GM20000 (cell line): ENCODE data around the gene SDC3.

Source experiments
- DNase-seq: peaks from one replicate; pipeline ENCODE4 v3.0.0; 2012; ENCODE audit warnings: low spot score
- TF ChIP-seq, protein P1 (sequence below): IDR thresholded peaks from 2 replicates; pipeline ENCODE4 v1.5.1; 2012; ENCODE audit warnings: mild to moderate bottlenecking, control low read depth; ENCODE audit errors: extremely low read depth, missing control alignments

SDC3 gene

DNA sequence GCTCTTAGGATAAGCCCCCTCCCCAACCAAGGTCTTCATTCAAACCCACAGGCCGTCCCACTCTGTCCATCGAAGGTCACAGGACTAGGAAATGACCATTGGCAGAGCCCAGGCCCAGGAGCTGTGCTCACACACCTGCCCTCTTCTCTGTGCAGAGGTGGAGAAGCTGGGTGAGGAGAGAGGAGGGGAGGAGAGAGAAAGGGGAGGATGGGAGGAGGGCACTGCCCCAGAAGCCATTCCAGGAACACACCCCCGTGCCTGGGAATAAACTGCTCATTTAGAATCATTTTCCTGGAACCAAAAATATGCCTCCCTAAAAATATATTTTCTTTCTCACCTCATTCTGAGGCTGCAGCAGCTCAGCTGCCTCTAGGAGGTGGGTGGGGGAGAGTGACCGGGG, 6.4 kb upstream of the SDC3 start:
- TF ChIP-seq, protein P1, sequence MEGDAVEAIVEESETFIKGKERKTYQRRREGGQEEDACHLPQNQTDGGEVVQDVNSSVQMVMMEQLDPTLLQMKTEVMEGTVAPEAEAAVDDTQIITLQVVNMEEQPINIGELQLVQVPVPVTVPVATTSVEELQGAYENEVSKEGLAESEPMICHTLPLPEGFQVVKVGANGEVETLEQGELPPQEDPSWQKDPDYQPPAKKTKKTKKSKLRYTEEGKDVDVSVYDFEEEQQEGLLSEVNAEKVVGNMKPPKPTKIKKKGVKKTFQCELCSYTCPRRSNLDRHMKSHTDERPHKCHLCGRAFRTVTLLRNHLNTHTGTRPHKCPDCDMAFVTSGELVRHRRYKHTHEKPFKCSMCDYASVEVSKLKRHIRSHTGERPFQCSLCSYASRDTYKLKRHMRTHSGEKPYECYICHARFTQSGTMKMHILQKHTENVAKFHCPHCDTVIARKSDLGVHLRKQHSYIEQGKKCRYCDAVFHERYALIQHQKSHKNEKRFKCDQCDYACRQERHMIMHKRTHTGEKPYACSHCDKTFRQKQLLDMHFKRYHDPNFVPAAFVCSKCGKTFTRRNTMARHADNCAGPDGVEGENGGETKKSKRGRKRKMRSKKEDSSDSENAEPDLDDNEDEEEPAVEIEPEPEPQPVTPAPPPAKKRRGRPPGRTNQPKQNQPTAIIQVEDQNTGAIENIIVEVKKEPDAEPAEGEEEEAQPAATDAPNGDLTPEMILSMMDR: no peak
- no peak for DNase-seq

DNA sequence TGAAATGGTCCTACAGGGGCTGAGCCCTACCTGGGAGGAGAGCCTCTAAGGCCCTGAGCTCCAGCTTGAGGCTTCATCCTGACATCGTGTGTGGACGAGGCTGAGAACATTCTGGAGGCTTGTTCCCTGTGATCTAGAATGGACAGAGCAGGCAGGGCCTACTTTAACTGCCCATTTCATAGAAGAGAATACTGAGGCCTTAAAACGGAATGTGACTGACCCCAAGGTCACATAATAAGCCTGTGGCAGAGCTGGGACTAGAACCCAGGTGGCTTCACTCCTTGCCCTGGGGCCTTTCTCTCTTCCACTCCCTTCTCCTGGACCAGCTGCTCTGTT, 6.0 kb upstream of the SDC3 start:
- TF ChIP-seq, protein P1: no peak
- no peak for DNase-seq

DNA sequence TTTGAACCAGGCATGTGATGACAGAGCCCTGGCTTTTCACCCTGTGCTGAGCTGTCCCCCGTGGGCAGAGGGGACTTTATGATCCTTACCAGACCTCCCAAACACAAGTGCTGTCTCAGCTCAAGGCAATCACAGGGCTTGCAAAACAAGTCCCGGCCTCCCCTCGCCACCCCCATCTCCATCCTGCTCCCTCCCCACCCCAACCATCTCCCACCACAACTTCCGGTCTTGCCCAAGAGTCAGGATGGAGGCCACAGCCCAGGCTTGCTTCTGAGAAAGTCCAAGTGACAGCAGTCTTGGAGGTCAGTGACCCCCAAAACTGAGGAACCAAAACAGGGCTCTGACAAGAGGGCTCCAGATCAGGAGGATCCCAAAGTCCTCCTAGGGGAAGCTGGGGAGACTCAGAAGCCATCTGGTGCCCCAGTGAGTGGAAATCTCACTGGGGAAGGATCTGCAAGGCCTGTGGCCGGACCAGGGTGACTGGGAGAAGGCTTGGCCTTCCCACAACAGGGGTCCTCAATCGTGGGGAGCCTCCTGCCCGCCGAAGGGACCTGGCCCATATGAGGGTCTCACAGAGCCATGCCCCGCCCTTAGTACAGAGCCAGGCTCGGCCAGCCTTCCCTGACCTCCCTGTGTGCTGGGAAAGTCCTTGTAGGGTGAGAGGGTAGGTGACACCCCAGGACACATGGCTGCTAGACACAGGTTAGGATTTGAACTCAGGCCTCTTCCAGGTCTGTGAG, 4.5 kb upstream of the SDC3 start:
- TF ChIP-seq, protein P1: no peak
- no peak for DNase-seq

DNA sequence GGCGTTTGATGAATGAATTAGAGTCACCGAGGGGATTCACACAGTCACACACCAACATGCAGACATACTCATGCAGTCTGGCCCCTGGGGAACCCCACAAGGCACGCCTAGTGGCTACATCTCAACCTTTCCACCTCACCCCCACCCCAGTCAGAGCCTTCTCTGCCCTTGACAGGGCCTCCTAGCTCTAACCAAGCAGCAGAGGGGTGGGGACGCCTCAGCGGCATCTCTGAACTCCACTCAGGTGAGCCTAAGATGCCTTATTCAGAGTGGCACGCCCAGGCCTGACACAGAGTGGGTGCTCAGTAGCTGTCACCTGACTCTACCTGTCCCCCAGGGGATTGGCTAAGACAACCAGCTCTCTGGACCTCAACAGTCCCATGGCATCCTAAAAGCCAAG, 3.7 kb upstream of the SDC3 start:
- TF ChIP-seq, protein P1: no peak

DNA sequence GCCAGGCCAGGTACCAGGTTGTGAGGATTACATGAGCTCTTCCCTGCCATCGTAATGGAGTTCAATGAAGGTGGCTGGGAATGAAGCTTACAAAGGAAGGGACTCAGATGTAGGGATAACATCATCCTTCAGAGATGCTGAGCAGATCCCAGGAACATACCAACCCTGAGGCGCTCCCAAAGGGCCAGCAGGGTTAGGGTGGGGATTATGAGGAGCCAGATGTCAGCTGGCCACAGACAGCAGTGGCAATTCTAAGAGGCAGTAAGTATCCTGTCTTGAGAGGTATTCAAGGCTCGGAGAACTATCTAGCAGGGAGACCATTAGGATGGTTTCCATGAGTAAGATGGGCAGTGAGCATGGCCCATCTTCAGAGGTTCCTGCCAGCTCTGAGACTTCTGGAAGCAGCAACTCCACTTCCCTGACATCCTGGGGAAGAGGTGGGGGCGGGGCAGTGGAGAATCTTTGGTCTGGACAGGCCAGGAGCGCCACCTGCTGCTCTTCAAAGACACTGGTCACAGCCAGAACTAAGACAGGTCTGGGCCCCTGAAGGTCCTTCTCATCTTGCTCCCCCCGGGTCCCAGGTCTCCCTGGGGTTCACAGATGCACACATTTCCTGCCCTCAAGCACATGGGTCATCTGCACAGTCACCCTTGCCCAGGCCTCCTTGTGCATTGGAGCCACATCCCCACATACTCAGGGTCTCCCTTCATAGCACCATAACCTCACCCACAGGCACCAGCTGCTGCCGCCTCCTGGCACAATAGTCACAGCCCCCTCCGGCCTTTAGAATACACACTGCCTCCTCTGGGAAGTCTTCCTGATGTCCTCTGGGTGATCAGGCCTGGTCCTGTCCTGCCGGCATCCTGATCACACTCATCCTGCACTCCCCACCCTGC, 2.7 kb upstream of the SDC3 start:
- TF ChIP-seq, protein P1: peak; percentile 80
- DNase-seq: peak; percentile 84

More for the DNA sequence above, 3.7 kb upstream of the SDC3 start:
- no peak for DNase-seq

DNA sequence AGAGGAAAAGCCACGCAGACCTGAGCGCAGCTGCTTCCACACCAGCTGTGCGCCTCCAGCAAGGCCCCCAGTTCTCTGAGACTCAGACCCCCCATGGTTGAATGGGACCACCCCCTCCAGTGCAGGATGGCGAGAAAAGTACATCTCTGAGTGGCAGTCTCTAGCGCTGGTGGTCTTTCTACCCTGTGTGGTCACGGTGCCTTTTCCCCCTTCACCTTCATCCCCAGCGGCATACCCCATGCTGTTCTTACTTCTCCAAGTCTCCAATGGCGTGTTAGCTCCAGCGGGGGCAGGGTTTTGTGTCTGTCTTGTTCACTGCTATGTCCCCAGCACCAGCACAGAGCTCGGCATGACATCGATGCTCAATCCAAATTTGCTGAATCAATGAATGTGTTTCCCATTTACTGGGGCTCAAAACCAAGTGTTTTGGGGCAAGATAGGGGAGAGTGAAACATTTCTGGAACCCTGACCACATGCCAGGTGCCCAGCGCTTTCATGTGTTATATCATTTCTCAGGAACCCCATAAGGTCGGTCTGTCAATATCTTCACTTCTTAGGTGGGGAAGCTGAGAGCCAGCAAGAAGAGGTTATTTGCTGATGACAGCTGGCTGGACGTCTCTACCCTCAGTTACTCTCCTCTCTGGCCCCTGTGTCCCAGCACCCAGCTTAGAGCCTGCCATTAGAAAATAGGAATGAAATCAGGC, 959 bp upstream of the SDC3 start:
- DNase-seq: no peak
- TF ChIP-seq, protein P1: no peak

DNA sequence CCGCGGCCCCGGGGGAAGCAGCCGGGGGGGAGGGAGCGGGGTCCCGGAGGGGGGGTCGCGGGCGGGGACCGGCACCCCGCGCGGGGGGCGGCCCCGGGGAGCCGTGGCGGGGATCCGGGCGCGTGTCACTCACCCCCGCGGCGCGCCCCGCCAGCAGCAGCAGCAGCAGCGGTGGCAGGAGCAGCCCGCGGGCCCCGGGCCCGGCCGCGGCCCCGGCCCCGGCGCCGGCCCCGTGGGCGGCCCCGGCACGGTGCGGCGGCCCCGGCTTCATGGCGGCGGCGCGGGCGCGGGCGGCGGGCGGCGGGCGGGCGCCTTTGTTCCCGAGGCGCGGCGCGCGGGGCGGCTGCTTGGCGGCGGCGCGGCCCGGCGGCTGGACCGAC, 252 bp downstream of the SDC3 start:
- DNase-seq: no peak
- TF ChIP-seq, protein P1: no peak
